ENCODE measurements around the gene OTP.
"Not testable (repeated sequence)": the region's sequence is repeated elsewhere in the genome, so short reads cannot be mapped to it uniquely, and the experiment has no call there.

The OTP gene

GRCh38 chr5:77623203-77623740 lies 15.2 kb downstream of the OTP start:
- no peak for DNase-seq (ENCODE audit: low spot score)
- TF ChIP-seq CTCF (IDR thresholded peaks at IDR 0.05; ENCODE audit: extremely low read depth, missing control alignments): no peak

GRCh38 chr5:77621440-77621839 lies 17.1 kb downstream of the OTP start:
- TF ChIP-seq CTCF (IDR thresholded peaks at IDR 0.05; ENCODE audit: extremely low read depth, missing control alignments): no peak
- no peak for DNase-seq (ENCODE audit: low spot score)

GRCh38 chr5:77620405-77620804 lies 18.1 kb downstream of the OTP start:
- TF ChIP-seq CTCF (IDR thresholded peaks at IDR 0.05; ENCODE audit: extremely low read depth, missing control alignments): no peak
- no peak for DNase-seq (ENCODE audit: low spot score)

- TF ChIP-seq CTCF (IDR thresholded peaks at IDR 0.05; ENCODE audit: extremely low read depth, missing control alignments): no peak
- DNase-seq (ENCODE audit: low spot score): no peak
These were observed 21.6 kb downstream of the OTP start for GRCh38 chr5:77616920-77617319.

GRCh38 chr5:77608927-77609326 lies 29.6 kb downstream of the OTP start:
- DNase-seq (ENCODE audit: low spot score): not testable (repeated sequence)

GRCh38 chr5:77607324-77607723 lies 31.2 kb downstream of the OTP start:
- no peak for TF ChIP-seq CTCF (IDR thresholded peaks at IDR 0.05; ENCODE audit: extremely low read depth, missing control alignments)
- DNase-seq (ENCODE audit: low spot score): no peak

- no peak for TF ChIP-seq CTCF (IDR thresholded peaks at IDR 0.05; ENCODE audit: extremely low read depth, missing control alignments)
- DNase-seq (ENCODE audit: low spot score): no peak
These were observed 32.2 kb downstream of the OTP start for GRCh38 chr5:77606279-77606678.

- TF ChIP-seq CTCF (IDR thresholded peaks at IDR 0.05; ENCODE audit: extremely low read depth, missing control alignments): no peak
- no peak for DNase-seq (ENCODE audit: low spot score)
These were observed 38.8 kb downstream of the OTP start for GRCh38 chr5:77599679-77600078.
